ENCODE data around the gene CA12. TPM values are rescaled to one million over a fixed set of nuclear protein-coding genes. Genes with fewer than 3 reads are reported as not detected.

CA12 gene
- total and polyA plus RNA-seq, 9 of the 15 experiments (the other 6 are each of a cell fraction or from before 2014, with no cell fraction given), result 0.01 to 0.78 (median 0.15) TPM; not detected in 1

- TF ChIP-seq, protein P1, sequence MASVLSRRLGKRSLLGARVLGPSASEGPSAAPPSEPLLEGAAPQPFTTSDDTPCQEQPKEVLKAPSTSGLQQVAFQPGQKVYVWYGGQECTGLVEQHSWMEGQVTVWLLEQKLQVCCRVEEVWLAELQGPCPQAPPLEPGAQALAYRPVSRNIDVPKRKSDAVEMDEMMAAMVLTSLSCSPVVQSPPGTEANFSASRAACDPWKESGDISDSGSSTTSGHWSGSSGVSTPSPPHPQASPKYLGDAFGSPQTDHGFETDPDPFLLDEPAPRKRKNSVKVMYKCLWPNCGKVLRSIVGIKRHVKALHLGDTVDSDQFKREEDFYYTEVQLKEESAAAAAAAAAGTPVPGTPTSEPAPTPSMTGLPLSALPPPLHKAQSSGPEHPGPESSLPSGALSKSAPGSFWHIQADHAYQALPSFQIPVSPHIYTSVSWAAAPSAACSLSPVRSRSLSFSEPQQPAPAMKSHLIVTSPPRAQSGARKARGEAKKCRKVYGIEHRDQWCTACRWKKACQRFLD (CRISPR knock-in tag; IDR thresholded peaks at IDR 0.05), result peak; percentile 23; the same call in 1 of the 2 replicates
- 0 out of 2 replicates have a peak, but pooled peaks have one; percentile 19 for TF ChIP-seq SMAD3 (CRISPR knock-in tag; conservative IDR thresholded peaks at IDR 0.05)
Observed at GRCh38 chr15:63350178-63350621, 31.4 kb downstream of the CA12 start (continued).

GRCh38 chr15:63349621-63350020, 32.0 kb downstream of the CA12 start:
- Histone ChIP-seq H3K4me1 (replicated peaks in 1 of 2; ENCODE audit: control insufficient read depth in 2 of 2, insufficient read depth in 2 of 2, low read length in 2 of 2) (peaks cover 9 to 10% of the 10 kb centered on the region in 2 experiments), H3K27ac (ENCODE audit: extremely low read depth, low read depth, low read length) (no peak overlapping the region), H3K4me3 (no peak overlapping the region), H2AFZ (ENCODE audit: low read depth, low read length) (no peak overlapping the region), H3K79me2 (ENCODE audit: control insufficient read depth, insufficient read depth, low read length) (no peaks in the 10 kb centered on the region), H3K9ac (ENCODE audit: insufficient read depth in 1 of 2, low read depth in 2 of 2, low read length in 2 of 2) (no peak overlapping the region), H3K4me2 (ENCODE audit: insufficient read depth, low read length) (no peak overlapping the region), H3K9me3 (replicated peaks; ENCODE audit: control insufficient read depth, insufficient read depth, low read depth, low read length) (no peaks in the 10 kb centered on the region), H4K20me1 (replicated peaks; ENCODE audit: control insufficient read depth, insufficient read depth, low read length) (no peaks in the 10 kb centered on the region), H3K27me3 (ENCODE audit: control insufficient read depth in 2 of 2, insufficient read depth in 2 of 2, low read length in 2 of 2) (no peaks in the 10 kb centered on the region), H3K36me3 (ENCODE audit: control insufficient read depth, insufficient read depth, low read length) (no peaks in the 10 kb centered on the region), H3K9me1 (ENCODE audit: control insufficient read depth, insufficient read depth, low read length) (no peaks in the 10 kb centered on the region)
- ChIA-PET CTCF (ENCODE audit: low intra/inter-chr PET ratio) (no interaction called here), POLR2A (interaction anchor here (1.0 kb wide), 1 partner anchor 11 kb away, joined by 3 read pairs; no protein-coding TSS in a partner anchor)
- FAIRE-seq, result no peak
- 59% methylated on average over 5 of the region's 5 CpGs for WGBS (ENCODE audit: insufficient coverage, low coverage, missing lambda C conversion rate)
- intact Hi-C loops (cut with micrococcal nuclease) (no loop called here), in situ Hi-C loops (cut with MboI) (no loop called here)
- no peak for ATAC-seq
- BruUV-seq (replicated peaks), result no TSS peak
- no peak for DNase-seq (ENCODE audit: extremely low read depth in 1 of 4, low spot score in 3 of 4)
- TF ChIP-seq THAP12 (CRISPR knock-in tag; IDR thresholded peaks at IDR 0.05), result no peak
- TF ChIP-seq NFYB (IDR thresholded peaks at IDR 0.05; ENCODE audit: extremely low read depth, insufficient read length), result no peak
- TF ChIP-seq, protein P2, sequence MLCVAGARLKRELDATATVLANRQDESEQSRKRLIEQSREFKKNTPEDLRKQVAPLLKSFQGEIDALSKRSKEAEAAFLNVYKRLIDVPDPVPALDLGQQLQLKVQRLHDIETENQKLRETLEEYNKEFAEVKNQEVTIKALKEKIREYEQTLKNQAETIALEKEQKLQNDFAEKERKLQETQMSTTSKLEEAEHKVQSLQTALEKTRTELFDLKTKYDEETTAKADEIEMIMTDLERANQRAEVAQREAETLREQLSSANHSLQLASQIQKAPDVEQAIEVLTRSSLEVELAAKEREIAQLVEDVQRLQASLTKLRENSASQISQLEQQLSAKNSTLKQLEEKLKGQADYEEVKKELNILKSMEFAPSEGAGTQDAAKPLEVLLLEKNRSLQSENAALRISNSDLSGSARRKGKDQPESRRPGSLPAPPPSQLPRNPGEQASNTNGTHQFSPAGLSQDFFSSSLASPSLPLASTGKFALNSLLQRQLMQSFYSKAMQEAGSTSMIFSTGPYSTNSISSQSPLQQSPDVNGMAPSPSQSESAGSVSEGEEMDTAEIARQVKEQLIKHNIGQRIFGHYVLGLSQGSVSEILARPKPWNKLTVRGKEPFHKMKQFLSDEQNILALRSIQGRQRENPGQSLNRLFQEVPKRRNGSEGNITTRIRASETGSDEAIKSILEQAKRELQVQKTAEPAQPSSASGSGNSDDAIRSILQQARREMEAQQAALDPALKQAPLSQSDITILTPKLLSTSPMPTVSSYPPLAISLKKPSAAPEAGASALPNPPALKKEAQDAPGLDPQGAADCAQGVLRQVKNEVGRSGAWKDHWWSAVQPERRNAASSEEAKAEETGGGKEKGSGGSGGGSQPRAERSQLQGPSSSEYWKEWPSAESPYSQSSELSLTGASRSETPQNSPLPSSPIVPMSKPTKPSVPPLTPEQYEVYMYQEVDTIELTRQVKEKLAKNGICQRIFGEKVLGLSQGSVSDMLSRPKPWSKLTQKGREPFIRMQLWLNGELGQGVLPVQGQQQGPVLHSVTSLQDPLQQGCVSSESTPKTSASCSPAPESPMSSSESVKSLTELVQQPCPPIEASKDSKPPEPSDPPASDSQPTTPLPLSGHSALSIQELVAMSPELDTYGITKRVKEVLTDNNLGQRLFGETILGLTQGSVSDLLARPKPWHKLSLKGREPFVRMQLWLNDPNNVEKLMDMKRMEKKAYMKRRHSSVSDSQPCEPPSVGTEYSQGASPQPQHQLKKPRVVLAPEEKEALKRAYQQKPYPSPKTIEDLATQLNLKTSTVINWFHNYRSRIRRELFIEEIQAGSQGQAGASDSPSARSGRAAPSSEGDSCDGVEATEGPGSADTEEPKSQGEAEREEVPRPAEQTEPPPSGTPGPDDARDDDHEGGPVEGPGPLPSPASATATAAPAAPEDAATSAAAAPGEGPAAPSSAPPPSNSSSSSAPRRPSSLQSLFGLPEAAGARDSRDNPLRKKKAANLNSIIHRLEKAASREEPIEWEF (CRISPR knock-in tag; IDR thresholded peaks at IDR 0.05), result no peak
- no peak for TF ChIP-seq ZNF79 (CRISPR knock-in tag; IDR thresholded peaks at IDR 0.05; ENCODE audit: low read depth)
- TF ChIP-seq ZNF174 (CRISPR knock-in tag; IDR thresholded peaks at IDR 0.05), result no peak
- no peak for TF ChIP-seq POLR2B (IDR thresholded peaks at IDR 0.05; ENCODE audit: low read depth, partially characterized antibody)
- no peak for TF ChIP-seq NFATC3 (IDR thresholded peaks at IDR 0.05)
- TF ChIP-seq ID3 (CRISPR knock-in tag; IDR thresholded peaks at IDR 0.05), result no peak
- TF ChIP-seq ID3 (tag; IDR thresholded peaks at IDR 0.05), result no peak
- no peak for TF ChIP-seq ELF2 (CRISPR knock-in tag; IDR thresholded peaks at IDR 0.05)
